Measurements from ENCODE around the gene PSRC1.

The PSRC1 gene

GRCh38 chr1:109281680-109282496 is 1.1 kb downstream of the PSRC1 start:
- peaks cover 5% of the 10 kb centered on the region; the same call in 1 of the 2 replicates for H3K4me1 ChIP-seq (ENCODE audit: control insufficient read depth, insufficient read depth, low read length)
- H3K9me3 ChIP-seq (ENCODE audit: control insufficient read depth, insufficient read depth, low read length): no peaks in the 10 kb centered on the region
- DNase-seq (ENCODE audit: low read depth, low spot score): no peak
- peak overlapping the region; percentile 94; the same call in 1 of the 2 replicates for H3K4me3 ChIP-seq (ENCODE audit: low read length)
- H3K36me3 ChIP-seq (ENCODE audit: control insufficient read depth, insufficient read depth, low read length): peaks cover 7% of the 10 kb centered on the region; the same call in 1 of the 2 replicates
- WGBS (ENCODE audit: insufficient coverage, insufficient read length): no CpG with 5 or more reads among the region's 28 CpGs
- H3K27me3 ChIP-seq (ENCODE audit: control insufficient read depth, insufficient read depth, low read length): no peaks in the 10 kb centered on the region
- H3K27ac ChIP-seq (ENCODE audit: low read length): no peak overlapping the region

GRCh38 chr1:109280862-109281261 is 2.1 kb downstream of the PSRC1 start:
- no peaks in the 10 kb centered on the region for H3K9me3 ChIP-seq (ENCODE audit: control insufficient read depth, insufficient read depth, low read length)
- H3K27ac ChIP-seq (ENCODE audit: low read length): no peak overlapping the region
- WGBS (ENCODE audit: insufficient coverage, insufficient read length): no CpG with 5 or more reads among the region's 12 CpGs
- peaks cover 5% of the 10 kb centered on the region; the same call in 1 of the 2 replicates for H3K4me1 ChIP-seq (ENCODE audit: control insufficient read depth, insufficient read depth, low read length)
- DNase-seq (ENCODE audit: low read depth, low spot score): no peak
- H3K27me3 ChIP-seq (ENCODE audit: control insufficient read depth, insufficient read depth, low read length): no peaks in the 10 kb centered on the region
- peaks cover 7% of the 10 kb centered on the region; the same call in 1 of the 2 replicates for H3K36me3 ChIP-seq (ENCODE audit: control insufficient read depth, insufficient read depth, low read length)
- H3K4me3 ChIP-seq (ENCODE audit: low read length): no peak overlapping the region

- Histone ChIP-seq H3K9me3 (ENCODE audit: control insufficient read depth, insufficient read depth, low read length) (no peaks in the 10 kb centered on the region), H3K27me3 (ENCODE audit: control insufficient read depth, insufficient read depth, low read length) (no peaks in the 10 kb centered on the region), H3K27ac (ENCODE audit: low read length) (no peak overlapping the region), H3K4me3 (ENCODE audit: low read length) (no peak overlapping the region), H3K36me3 (ENCODE audit: control insufficient read depth, insufficient read depth, low read length) (peaks cover 7% of the 10 kb centered on the region; the same call in 1 of the 2 replicates), H3K4me1 (ENCODE audit: control insufficient read depth, insufficient read depth, low read length) (peaks cover 5% of the 10 kb centered on the region)
- no peak for DNase-seq (ENCODE audit: low read depth, low spot score)
- WGBS (ENCODE audit: insufficient coverage, insufficient read length): no CpG with 5 or more reads among the region's 5 CpGs
These were observed 3.2 kb downstream of the PSRC1 start for GRCh38 chr1:109279615-109280278.

DNA sequence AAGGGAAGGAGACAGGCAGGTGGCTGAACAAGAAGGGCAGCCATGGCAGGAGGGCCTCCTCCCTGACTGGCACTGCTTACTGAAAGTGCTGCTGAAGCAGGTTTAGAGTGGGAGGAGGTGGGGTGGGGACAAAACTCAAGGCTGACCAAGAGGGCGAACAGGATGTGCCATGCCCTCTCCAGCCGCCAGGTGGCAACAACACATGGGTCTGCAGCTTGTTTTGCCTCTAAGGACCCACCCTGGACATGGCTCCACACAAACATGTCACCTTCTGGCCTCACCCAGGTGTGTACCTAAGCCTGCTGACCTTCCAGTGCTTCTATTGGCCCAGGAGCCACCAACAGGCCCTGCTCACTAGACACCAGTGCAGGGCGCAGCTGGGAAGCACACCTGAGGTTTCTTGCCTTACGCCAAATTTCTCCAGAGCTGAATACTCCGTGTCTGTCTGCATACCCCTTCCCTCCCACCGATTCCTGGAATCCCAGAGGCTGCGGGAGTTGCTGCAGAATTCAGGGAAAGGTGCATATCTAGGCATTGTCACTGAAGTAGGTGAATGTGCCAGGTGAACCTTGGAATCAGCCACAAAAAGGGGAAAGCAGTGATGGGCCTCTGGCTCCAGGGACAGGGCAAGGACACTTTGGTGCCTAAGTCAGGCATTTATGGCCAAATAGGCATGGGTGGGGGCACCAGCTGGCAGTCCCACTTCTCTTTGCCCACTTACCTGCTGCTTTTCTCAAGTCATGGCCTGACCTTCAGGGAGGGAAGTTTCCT is 5.3 kb downstream of the PSRC1 start:
- no CpG with 5 or more reads among the region's 7 CpGs for WGBS (ENCODE audit: insufficient coverage, insufficient read length)
- no peaks in the 10 kb centered on the region for H3K9me3 ChIP-seq (ENCODE audit: control insufficient read depth, insufficient read depth, low read length)
- peaks cover 3% of the 10 kb centered on the region for H3K4me1 ChIP-seq (ENCODE audit: control insufficient read depth, insufficient read depth, low read length)
- DNase-seq (ENCODE audit: low read depth, low spot score): peak; percentile 82
- H3K27ac ChIP-seq (ENCODE audit: low read length): no peak overlapping the region
- no peaks in the 10 kb centered on the region for H3K27me3 ChIP-seq (ENCODE audit: control insufficient read depth, insufficient read depth, low read length)
- H3K4me3 ChIP-seq (ENCODE audit: low read length): no peak overlapping the region
- peaks cover 7% of the 10 kb centered on the region for H3K36me3 ChIP-seq (ENCODE audit: control insufficient read depth, insufficient read depth, low read length)

DNA sequence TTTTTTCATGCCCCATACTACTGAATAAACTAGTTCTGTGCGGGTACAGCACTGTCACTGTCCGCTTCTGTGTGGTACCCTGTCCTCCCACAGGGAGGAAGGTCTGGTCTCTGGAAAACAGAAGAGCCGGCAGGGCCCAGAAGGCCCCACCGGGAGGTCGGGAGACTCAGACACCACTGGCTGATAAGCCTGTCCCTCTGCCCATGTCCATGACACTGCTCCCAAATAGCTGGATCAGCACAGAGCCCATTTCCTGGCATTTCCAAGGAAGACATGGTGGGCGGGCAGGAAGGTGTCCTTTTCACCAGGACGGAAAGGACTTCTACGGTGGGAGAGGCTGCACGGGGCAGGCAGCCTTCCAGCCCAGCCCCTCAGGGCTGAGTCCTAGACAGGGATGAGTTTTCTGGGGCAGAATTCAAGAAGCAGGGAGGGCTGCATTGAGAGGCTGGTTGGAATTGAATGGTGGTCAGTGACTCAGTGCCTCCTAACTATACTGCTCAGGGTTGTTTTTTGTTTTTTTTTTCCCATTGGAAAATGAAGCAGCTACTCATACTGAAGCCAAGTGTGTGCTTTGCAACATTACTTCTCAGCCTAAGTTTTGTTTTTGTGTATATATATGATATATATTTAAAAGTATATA is 7.1 kb downstream of the PSRC1 start:
- no peak overlapping the region for H3K27ac ChIP-seq (ENCODE audit: low read length)
- no peak for DNase-seq (ENCODE audit: low read depth, low spot score)
- H3K4me1 ChIP-seq (ENCODE audit: control insufficient read depth, insufficient read depth, low read length): peaks cover 3% of the 10 kb centered on the region; the same call in 1 of the 2 replicates
- no CpG with 5 or more reads among the region's 9 CpGs for WGBS (ENCODE audit: insufficient coverage, insufficient read length)
- peaks cover 13% of the 10 kb centered on the region for H3K36me3 ChIP-seq (ENCODE audit: control insufficient read depth, insufficient read depth, low read length)
- H3K27me3 ChIP-seq (ENCODE audit: control insufficient read depth, insufficient read depth, low read length): no peaks in the 10 kb centered on the region
- no peak overlapping the region for H3K4me3 ChIP-seq (ENCODE audit: low read length)
- H3K9me3 ChIP-seq (ENCODE audit: control insufficient read depth, insufficient read depth, low read length): no peaks in the 10 kb centered on the region

DNA sequence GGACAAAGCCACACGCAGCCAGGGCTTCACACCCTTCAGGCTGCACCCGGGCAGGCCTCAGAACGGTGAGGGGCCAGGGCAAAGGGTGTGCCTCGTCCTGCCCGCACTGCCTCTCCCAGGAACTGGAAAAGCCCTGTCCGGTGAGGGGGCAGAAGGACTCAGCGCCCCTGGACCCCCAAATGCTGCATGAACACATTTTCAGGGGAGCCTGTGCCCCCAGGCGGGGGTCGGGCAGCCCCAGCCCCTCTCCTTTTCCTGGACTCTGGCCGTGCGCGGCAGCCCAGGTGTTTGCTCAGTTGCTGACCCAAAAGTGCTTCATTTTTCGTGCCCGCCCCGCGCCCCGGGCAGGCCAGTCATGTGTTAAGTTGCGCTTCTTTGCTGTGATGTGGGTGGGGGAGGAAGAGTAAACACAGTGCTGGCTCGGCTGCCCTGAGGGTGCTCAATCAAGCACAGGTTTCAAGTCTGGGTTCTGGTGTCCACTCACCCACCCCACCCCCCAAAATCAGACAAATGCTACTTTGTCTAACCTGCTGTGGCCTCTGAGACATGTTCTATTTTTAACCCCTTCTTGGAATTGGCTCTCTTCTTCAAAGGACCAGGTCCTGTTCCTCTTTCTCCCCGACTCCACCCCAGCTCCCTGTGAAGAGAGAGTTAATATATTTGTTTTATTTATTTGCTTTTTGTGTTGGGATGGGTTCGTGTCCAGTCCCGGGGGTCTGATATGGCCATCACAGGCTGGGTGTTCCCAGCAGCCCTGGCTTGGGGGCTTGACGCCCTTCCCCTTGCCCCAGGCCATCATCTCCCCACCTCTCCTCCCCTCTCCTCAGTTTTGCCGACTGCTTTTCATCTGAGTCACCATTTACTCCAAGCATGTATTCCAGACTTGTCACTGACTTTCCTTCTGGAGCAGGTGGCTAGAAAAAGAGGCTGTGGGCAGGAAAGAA is 8.1 kb downstream of the PSRC1 start:
- Histone ChIP-seq H3K4me3 (ENCODE audit: low read length) (no peak overlapping the region), H3K27ac (ENCODE audit: low read length) (no peak overlapping the region), H3K27me3 (ENCODE audit: control insufficient read depth, insufficient read depth, low read length) (no peaks in the 10 kb centered on the region), H3K36me3 (ENCODE audit: control insufficient read depth, insufficient read depth, low read length) (peaks cover 15% of the 10 kb centered on the region), H3K4me1 (ENCODE audit: control insufficient read depth, insufficient read depth, low read length) (peaks cover 3% of the 10 kb centered on the region; the same call in 1 of the 2 replicates), H3K9me3 (ENCODE audit: control insufficient read depth, insufficient read depth, low read length) (no peaks in the 10 kb centered on the region)
- WGBS (ENCODE audit: insufficient coverage, insufficient read length): no CpG with 5 or more reads among the region's 24 CpGs
- DNase-seq (ENCODE audit: low read depth, low spot score): no peak

GRCh38 chr1:109273570-109274288 is 9.2 kb downstream of the PSRC1 start:
- H3K4me1 ChIP-seq (ENCODE audit: control insufficient read depth, insufficient read depth, low read length): peaks cover 3% of the 10 kb centered on the region; the same call in 1 of the 2 replicates
- no peak overlapping the region for H3K4me3 ChIP-seq (ENCODE audit: low read length)
- H3K27ac ChIP-seq (ENCODE audit: low read length): no peak overlapping the region
- no CpG with 5 or more reads among the region's 30 CpGs for whole genome bisulfite sequencing (ENCODE audit: insufficient coverage, insufficient read length)
- H3K9me3 ChIP-seq (ENCODE audit: control insufficient read depth, insufficient read depth, low read length): no peaks in the 10 kb centered on the region
- H3K27me3 ChIP-seq (ENCODE audit: control insufficient read depth, insufficient read depth, low read length): no peaks in the 10 kb centered on the region
- no peak for DNase-seq (ENCODE audit: low read depth, low spot score)
- H3K36me3 ChIP-seq (ENCODE audit: control insufficient read depth, insufficient read depth, low read length): peaks cover 23% of the 10 kb centered on the region

GRCh38 chr1:109272831-109273547 is 10.0 kb downstream of the PSRC1 start:
- peaks cover 21% of the 10 kb centered on the region for H3K36me3 ChIP-seq (ENCODE audit: control insufficient read depth, insufficient read depth, low read length)
- H3K4me1 ChIP-seq (ENCODE audit: control insufficient read depth, insufficient read depth, low read length): peaks cover 3% of the 10 kb centered on the region; the same call in 1 of the 2 replicates
- H3K27me3 ChIP-seq (ENCODE audit: control insufficient read depth, insufficient read depth, low read length): no peaks in the 10 kb centered on the region
- DNase-seq (ENCODE audit: low read depth, low spot score): no peak
- no peak overlapping the region for H3K4me3 ChIP-seq (ENCODE audit: low read length)
- no CpG with 5 or more reads among the region's 16 CpGs for WGBS (ENCODE audit: insufficient coverage, insufficient read length)
- no peaks in the 10 kb centered on the region for H3K9me3 ChIP-seq (ENCODE audit: control insufficient read depth, insufficient read depth, low read length)
- H3K27ac ChIP-seq (ENCODE audit: low read length): no peak overlapping the region

Measured in iPS DF 6.9 (cell line).